CD1c-positive myeloid dendritic cell (primary cell): ENCODE data around the gene NDEL1.

Experiments
- DNase-seq: peaks from one replicate; pipeline ENCODE4 v3.0.0-alpha.2; 2016; ENCODE audit errors: extremely low spot score

NDEL1 gene

GRCh38 chr17:8477715-8478441 lies 42.2 kb downstream of the NDEL1 start:
- DNase-seq = no peak

GRCh38 chr17:8479431-8479947 lies 43.8 kb downstream of the NDEL1 start:
- no peak for DNase-seq

GRCh38 chr17:8480011-8480976 lies 44.6 kb downstream of the NDEL1 start:
- DNase-seq = no peak

- DNase-seq = no peak
Observed at GRCh38 chr17:8481089-8481488, 45.4 kb downstream of the NDEL1 start.

GRCh38 chr17:8481703-8482102 lies 46.0 kb downstream of the NDEL1 start:
- no peak for DNase-seq

- no peak for DNase-seq
Observed at GRCh38 chr17:8482546-8482945, 46.9 kb downstream of the NDEL1 start.

- DNase-seq = no peak
Observed at GRCh38 chr17:8484465-8484864, 48.8 kb downstream of the NDEL1 start.

GRCh38 chr17:8485491-8485890 lies 49.8 kb downstream of the NDEL1 start:
- no peak for DNase-seq

- no peak for DNase-seq
Observed at GRCh38 chr17:8487130-8487645, 51.5 kb downstream of the NDEL1 start.

- DNase-seq = no peak
Observed at GRCh38 chr17:8487743-8488142, 52.1 kb downstream of the NDEL1 start.

- no peak for DNase-seq
Observed at GRCh38 chr17:8488491-8488890, 52.8 kb downstream of the NDEL1 start.

DNA sequence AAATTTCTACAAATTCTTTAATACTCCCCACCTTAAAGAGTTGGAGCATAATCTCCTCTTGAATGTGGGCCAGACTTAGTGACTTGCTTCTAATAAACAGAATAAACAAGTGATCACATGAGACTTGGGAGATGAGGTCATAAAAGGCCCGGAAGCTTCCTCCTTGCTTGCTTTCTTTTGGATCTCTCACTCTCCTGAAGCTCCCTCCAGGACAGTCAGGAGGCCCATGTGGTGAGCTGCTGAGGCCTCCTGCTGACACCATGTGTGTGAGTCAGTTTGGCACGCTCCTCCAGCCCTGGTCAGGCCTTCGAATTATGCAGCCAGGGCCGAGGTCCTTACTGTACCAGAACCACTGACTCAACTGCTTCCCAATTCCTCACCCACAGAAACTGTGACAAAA lies 53.2 kb downstream of the NDEL1 start:
- peak; percentile 1 for DNase-seq

DNA sequence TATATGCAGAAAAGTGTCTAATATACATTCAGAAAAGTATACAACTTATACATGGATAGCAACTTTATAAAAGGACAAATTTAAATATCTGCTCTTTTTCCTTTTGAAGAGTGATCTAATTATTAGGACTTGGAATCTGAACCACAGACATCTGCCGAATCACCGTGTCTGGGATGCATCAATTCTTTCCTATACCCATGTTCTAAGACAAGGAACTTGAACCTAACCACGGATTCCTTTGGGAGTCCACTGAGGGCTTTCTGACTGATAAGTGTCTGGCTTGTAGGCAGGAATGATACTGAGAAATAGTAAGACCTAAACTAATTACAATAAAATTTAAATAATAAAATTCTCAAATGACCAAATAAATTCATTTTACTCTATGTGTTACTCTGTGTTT lies 54.2 kb downstream of the NDEL1 start:
- no peak for DNase-seq

DNA sequence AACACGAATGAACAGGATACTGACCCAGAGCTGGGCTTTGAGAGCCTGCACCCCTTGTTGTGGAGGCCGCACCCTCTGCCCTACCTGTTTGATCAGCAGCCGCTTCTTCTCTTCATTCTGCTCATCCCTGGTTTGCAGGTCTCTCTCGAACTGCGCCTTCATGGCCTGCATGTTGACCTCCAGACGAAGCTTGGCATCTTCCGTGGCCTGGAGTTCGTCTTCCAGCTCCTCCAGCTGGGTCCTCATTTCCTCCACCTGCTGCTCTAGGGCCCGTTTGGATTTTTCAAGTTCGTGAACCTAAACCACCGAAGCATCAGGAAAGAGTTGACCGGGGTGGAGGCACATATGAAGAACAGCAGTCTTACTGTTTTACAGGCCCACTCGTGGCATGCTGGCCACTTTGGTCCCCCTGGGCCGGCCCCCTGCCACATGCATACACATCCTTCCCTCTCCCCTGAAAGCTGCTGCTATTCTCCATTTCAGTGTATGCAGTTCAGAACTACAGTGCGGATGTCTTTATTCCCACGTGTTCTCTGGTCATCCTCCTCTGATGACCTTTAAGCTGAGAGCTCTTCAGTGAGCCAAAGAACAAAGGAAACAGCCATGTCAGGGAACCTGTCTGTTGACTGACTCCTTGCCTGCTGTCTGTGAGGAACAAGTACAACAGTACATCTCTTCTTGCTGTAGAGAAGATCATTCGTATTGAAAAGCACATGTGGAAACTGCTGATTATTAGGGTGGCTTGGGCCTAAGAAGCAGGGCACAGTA lies 54.8 kb downstream of the NDEL1 start:
- DNase-seq = no peak

DNA sequence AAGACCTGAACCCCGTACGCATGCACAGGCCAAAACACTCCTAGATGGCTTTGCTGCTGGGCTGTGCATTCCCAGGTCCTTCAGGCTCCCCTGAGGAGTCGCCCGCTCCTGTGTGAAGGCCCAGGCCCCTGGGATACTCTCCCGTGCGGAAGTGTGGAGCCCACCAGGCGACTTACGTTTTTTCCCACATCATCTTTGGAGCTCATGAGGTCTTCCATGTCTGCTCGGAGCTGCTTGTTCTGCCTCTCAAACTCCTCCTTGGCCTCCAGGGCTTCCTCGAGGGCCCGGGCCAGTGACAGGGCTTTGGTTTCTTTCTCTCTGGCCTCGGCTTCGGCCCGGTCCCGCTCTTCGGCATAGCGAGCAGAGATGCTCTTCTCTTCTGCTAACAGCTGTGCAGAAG lies 56.4 kb downstream of the NDEL1 start:
- no peak for DNase-seq

DNA sequence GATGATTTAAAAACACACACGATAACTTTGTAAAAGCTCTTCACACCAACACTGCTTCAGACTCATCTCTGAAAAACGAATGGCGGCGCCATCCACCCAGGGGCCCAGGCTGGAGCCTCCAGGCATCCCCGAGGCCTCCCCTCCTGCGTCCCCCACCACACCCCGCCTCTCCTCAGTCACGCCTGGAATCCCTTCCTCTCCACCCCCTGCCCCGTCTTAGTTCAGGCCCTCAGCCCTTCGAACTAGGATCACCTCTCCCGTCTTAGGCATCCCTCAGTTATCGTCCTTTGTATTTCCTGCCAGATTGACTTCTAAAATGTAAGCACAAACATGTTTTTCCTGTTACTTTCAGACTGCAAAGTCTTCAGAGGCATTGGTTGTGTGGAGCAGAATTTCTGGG lies 58.3 kb downstream of the NDEL1 start:
- no peak for DNase-seq

GRCh38 chr17:8494506-8495111 lies 58.9 kb downstream of the NDEL1 start:
- no peak for DNase-seq

DNA sequence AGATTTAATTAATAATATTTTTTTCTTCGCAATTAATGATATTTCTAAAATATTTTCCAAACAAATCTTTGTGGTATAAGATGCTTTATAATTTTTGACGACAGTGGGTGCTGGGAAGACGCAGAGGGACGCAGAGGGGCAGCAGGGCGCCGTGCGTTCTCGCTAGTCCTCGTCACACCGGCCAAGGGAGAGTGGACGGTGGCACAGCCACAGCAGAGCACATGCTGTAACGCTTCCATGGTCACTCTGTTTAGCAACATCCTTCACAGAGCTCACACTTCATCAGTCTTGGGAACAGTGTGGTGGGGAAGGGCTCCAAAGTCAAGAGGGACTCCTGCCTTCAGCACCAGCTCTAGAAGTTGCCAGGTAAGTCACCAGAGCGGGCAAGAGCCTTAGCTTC lies 60.4 kb downstream of the NDEL1 start:
- no peak for DNase-seq

DNA sequence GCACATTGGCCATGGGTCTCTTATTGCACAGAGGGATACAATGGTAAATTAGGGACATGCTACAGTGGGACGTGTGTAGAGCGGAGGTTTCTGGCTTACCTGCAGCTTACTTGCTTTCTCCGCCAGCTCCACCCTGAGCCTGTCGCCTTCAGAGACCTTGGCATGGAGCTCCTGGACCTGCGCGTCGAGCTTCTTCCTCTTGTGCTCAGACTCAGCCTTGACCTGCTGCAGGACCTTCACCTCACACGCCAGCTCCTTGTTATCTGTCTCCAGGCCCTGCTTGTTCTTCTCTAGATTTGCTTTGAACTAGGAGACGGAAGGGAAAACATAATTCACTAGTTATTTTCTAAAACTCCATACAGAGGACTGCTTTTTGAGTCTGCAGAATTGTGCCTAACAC lies 63.5 kb downstream of the NDEL1 start:
- no peak for DNase-seq

GRCh38 chr17:8499614-8500013 lies 63.9 kb downstream of the NDEL1 start:
- no peak for DNase-seq

GRCh38 chr17:8500609-8501008 lies 64.9 kb downstream of the NDEL1 start:
- no peak for DNase-seq
